Measurements from ENCODE around the gene SYNM.

Gene SYNM

GRCh38 chr15:99142562-99142961 lies 37.7 kb downstream of the SYNM start:
- in situ Hi-C loops (cut with HindIII; ENCODE audit: low pct_ligation_motif_present, low sequenced_read_pairs), result no loop called here
- no peaks in the 10 kb centered on the region for H3K27me3 ChIP-seq (replicated peaks)
- TF ChIP-seq, protein P1, sequence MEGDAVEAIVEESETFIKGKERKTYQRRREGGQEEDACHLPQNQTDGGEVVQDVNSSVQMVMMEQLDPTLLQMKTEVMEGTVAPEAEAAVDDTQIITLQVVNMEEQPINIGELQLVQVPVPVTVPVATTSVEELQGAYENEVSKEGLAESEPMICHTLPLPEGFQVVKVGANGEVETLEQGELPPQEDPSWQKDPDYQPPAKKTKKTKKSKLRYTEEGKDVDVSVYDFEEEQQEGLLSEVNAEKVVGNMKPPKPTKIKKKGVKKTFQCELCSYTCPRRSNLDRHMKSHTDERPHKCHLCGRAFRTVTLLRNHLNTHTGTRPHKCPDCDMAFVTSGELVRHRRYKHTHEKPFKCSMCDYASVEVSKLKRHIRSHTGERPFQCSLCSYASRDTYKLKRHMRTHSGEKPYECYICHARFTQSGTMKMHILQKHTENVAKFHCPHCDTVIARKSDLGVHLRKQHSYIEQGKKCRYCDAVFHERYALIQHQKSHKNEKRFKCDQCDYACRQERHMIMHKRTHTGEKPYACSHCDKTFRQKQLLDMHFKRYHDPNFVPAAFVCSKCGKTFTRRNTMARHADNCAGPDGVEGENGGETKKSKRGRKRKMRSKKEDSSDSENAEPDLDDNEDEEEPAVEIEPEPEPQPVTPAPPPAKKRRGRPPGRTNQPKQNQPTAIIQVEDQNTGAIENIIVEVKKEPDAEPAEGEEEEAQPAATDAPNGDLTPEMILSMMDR (IDR thresholded peaks at IDR 0.05; ENCODE audit: low read depth, low read length, missing control alignments), result no peak
- no peak for DNase-seq
- no peak overlapping the region for H3K27ac ChIP-seq
- H3K4me3 ChIP-seq (ENCODE audit: low read depth, low read length), result no peak overlapping the region
- no peaks in the 10 kb centered on the region for H3K36me3 ChIP-seq (replicated peaks)

GRCh38 chr15:99143242-99143641 lies 38.4 kb downstream of the SYNM start:
- peaks cover 3% of the 10 kb centered on the region for H3K36me3 ChIP-seq (replicated peaks)
- H3K27me3 ChIP-seq (replicated peaks), result no peaks in the 10 kb centered on the region
- no peak for DNase-seq
- H3K27ac ChIP-seq, result no peak overlapping the region
- TF ChIP-seq, protein P1 (IDR thresholded peaks at IDR 0.05; ENCODE audit: low read depth, low read length, missing control alignments), result no peak
- in situ Hi-C loops (cut with HindIII; ENCODE audit: low pct_ligation_motif_present, low sequenced_read_pairs), result no loop called here
- no peak overlapping the region for H3K4me3 ChIP-seq (ENCODE audit: low read depth, low read length)

DNA sequence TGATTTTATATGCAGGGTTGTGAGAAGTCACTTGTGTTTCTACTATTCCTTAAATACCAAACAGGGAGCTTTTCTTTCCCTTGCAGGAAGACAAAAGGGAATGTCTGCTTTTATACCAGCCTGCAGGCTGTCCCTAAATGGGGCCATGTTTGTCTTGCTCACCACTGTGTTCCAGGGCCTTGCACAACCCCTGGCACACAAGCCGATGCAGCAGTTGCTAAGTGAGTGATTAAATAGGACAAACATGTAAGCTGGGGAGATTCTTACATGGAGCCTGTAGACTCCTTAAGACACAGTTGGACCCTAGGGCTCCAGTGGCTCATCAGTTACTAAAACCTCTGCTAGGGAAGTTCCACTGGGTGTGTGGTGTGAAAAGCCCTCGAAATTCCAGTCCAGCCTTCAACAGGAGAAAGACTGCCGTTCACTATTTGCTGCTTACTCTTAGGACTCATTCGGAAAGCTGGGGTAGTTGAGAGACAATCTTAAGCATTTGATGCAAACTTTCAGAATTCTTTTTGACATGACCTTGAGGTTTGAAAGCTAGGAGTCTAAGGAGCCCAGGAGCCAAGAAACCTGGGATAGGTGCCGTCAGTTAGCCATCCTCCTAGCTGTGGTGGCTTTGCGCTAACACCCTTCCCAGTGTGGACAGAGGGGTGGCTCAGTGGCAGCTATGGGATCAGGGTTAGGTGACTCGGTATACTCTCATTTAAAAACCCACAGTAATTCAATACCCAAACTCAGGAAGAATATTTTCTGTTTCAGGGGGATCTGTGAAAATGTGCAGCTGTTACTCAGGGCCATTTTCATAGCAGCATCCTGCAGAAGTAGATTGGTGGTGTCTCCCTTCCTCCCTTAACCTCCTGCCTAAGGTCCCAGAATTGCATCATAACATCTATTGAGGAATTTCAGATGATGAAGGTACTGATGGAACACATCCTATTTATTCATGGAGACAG lies 39.1 kb downstream of the SYNM start:
- peaks cover 3% of the 10 kb centered on the region for H3K36me3 ChIP-seq (replicated peaks)
- no peak overlapping the region for H3K27ac ChIP-seq
- DNase-seq, result no peak
- no peaks in the 10 kb centered on the region for H3K27me3 ChIP-seq (replicated peaks)
- no peak overlapping the region for H3K4me3 ChIP-seq (ENCODE audit: low read depth, low read length)
- TF ChIP-seq, protein P1 (IDR thresholded peaks at IDR 0.05; ENCODE audit: low read depth, low read length, missing control alignments), result no peak
- in situ Hi-C loops (cut with HindIII; ENCODE audit: low pct_ligation_motif_present, low sequenced_read_pairs), result no loop called here

DNA sequence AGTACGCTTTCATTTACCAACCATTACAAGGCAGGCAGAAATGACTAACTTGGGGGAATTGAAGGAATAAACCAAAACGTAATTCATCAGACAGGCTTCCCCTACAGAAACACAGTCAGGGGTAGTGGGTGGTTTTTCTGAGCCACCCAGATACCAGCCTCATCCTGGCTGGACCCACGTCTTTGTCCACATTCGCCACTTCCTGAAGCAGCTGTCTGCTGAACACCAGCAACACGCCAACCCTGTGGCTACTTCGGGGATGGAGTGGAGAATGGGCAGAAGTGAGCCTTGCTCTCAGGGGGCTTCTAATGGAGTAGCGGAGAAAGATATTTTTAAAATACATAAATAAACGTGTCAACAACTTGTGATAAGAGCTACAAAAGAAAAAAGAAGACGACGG lies 40.1 kb downstream of the SYNM start:
- in situ Hi-C loops (cut with HindIII; ENCODE audit: low pct_ligation_motif_present, low sequenced_read_pairs), result no loop called here
- peaks cover 3% of the 10 kb centered on the region for H3K36me3 ChIP-seq (replicated peaks)
- no peaks in the 10 kb centered on the region for H3K27me3 ChIP-seq (replicated peaks)
- H3K27ac ChIP-seq, result no peak overlapping the region
- no peak for DNase-seq
- TF ChIP-seq, protein P1 (IDR thresholded peaks at IDR 0.05; ENCODE audit: low read depth, low read length, missing control alignments), result no peak
- no peak overlapping the region for H3K4me3 ChIP-seq (ENCODE audit: low read depth, low read length)

DNA sequence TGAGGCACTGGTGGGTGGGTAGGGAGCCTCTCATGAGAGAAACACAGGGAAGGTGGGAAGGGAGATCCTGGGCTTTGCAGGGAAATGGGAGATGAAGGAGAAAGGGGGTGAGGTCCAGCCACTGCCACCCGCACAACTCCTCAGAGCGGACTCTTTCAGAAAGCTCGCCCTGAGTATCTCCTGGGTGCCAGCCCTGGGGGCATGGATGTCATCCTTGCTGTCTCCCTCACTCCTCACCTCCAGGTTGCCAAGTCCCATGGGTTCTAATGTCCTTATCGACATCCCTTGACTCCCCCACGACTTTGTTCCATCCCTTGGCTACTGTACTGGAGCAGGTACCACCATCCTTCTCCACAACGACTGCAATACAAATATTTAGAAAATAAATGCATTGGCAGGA lies 40.9 kb downstream of the SYNM start:
- Histone ChIP-seq H3K27me3 (replicated peaks) (no peaks in the 10 kb centered on the region), H3K27ac (no peak overlapping the region), H3K36me3 (replicated peaks) (peaks cover 3% of the 10 kb centered on the region), H3K4me3 (ENCODE audit: low read depth, low read length) (no peak overlapping the region)
- no peak for DNase-seq
- in situ Hi-C loops (cut with HindIII; ENCODE audit: low pct_ligation_motif_present, low sequenced_read_pairs), result no loop called here
- TF ChIP-seq, protein P1 (IDR thresholded peaks at IDR 0.05; ENCODE audit: low read depth, low read length, missing control alignments), result no peak
